ENCODE results near the gene PPP1R3A.

DNA sequence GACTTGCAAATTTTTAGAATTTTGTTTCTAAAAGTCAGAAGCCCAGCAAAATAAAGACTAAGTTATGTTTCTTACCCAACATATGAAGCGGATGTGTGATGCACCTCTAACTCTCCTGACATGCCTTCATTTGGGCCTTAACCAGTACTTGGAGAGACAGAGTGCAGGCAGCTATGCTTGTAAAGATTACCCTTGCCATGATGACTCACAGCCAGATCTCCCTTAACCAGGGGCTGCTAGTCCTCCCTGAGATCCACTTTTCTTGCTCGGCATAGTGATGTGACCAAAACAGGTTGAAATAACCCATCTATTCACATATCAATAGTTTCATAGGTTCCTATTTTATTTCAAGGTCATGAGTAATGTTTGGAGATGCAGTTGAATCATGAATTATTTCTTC is 43.6 kb downstream of the PPP1R3A start:
- TF ChIP-seq, protein P1, sequence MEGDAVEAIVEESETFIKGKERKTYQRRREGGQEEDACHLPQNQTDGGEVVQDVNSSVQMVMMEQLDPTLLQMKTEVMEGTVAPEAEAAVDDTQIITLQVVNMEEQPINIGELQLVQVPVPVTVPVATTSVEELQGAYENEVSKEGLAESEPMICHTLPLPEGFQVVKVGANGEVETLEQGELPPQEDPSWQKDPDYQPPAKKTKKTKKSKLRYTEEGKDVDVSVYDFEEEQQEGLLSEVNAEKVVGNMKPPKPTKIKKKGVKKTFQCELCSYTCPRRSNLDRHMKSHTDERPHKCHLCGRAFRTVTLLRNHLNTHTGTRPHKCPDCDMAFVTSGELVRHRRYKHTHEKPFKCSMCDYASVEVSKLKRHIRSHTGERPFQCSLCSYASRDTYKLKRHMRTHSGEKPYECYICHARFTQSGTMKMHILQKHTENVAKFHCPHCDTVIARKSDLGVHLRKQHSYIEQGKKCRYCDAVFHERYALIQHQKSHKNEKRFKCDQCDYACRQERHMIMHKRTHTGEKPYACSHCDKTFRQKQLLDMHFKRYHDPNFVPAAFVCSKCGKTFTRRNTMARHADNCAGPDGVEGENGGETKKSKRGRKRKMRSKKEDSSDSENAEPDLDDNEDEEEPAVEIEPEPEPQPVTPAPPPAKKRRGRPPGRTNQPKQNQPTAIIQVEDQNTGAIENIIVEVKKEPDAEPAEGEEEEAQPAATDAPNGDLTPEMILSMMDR (IDR thresholded peaks at IDR 0.05), result no peak
- no peak for TF ChIP-seq JUN (CRISPR knock-in tag; IDR thresholded peaks at IDR 0.05)
- no peak for TF ChIP-seq FOXP1 (CRISPR knock-in tag; IDR thresholded peaks at IDR 0.05; ENCODE audit: borderline replicate concordance)
- TF ChIP-seq, protein P2, sequence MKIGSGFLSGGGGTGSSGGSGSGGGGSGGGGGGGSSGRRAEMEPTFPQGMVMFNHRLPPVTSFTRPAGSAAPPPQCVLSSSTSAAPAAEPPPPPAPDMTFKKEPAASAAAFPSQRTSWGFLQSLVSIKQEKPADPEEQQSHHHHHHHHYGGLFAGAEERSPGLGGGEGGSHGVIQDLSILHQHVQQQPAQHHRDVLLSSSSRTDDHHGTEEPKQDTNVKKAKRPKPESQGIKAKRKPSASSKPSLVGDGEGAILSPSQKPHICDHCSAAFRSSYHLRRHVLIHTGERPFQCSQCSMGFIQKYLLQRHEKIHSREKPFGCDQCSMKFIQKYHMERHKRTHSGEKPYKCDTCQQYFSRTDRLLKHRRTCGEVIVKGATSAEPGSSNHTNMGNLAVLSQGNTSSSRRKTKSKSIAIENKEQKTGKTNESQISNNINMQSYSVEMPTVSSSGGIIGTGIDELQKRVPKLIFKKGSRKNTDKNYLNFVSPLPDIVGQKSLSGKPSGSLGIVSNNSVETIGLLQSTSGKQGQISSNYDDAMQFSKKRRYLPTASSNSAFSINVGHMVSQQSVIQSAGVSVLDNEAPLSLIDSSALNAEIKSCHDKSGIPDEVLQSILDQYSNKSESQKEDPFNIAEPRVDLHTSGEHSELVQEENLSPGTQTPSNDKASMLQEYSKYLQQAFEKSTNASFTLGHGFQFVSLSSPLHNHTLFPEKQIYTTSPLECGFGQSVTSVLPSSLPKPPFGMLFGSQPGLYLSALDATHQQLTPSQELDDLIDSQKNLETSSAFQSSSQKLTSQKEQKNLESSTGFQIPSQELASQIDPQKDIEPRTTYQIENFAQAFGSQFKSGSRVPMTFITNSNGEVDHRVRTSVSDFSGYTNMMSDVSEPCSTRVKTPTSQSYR (CRISPR knock-in tag; IDR thresholded peaks at IDR 0.05), result no peak
